WTC11 (cell line): ENCODE results near the gene SOS2. TPM values are rescaled to one million over a fixed set of nuclear protein-coding genes. Genes with fewer than 3 reads are reported as not detected.

Experiments
- ATAC-seq: fragments of 200-7000 bp; cut with Tn5 transposase; 2 replicates; pipeline ENCODE4 v1.10.0; 2021; ENCODE audit warnings: mild to moderate bottlenecking, moderate library complexity
- CTCF ChIA-PET: fragments of 300-600 bp; sonication (Branson Sonifier 250); formaldehyde crosslinking; loops from one replicate; lab custom pipeline; 2021; ENCODE audit warnings: antibody characterized with exemption; lab: Charles Lee
- POLR2A ChIA-PET: fragments of 350-600 bp; sonication (Branson Sonifier 250); formaldehyde crosslinking; loops from one replicate; lab custom pipeline; 2021; ENCODE audit warnings: antibody characterized with exemption; lab: Charles Lee
- DNase-seq: peaks from one replicate; pipeline ENCODE4 v3.0.0; 2021; ENCODE audit warnings: low spot score
- H3K27ac Mint-ChIP-seq: 2 replicates; pipeline ENCODE4 v1.8.0; 2021; ENCODE audit warnings: mixed read lengths
- H3K27me3 Mint-ChIP-seq: 2 replicates; pipeline ENCODE4 v1.8.0; 2021; ENCODE audit warnings: low read depth, mild to moderate bottlenecking, moderate library complexity, mixed read lengths
- H3K36me3 Mint-ChIP-seq: 2 replicates; pipeline ENCODE4 v1.8.0; 2021; ENCODE audit warnings: mixed read lengths
- H3K4me1 Mint-ChIP-seq: 2 replicates; pipeline ENCODE4 v1.8.0; 2022; ENCODE audit warnings: mixed read lengths
- H3K4me3 Mint-ChIP-seq: 2 replicates; pipeline ENCODE4 v1.8.0; 2021; ENCODE audit warnings: mild to moderate bottlenecking, moderate library complexity, mixed read lengths
- H3K9me3 Mint-ChIP-seq: 2 replicates; pipeline ENCODE4 v1.8.0; 2021; ENCODE audit warnings: mixed read lengths
- AR ChIP-seq: fragments of 250-450 bp; sonication (Bioruptor Pico); IDR thresholded peaks from 2 replicates; pipeline ENCODE4 v1.9.0; 2021; ENCODE audit warnings: mild to moderate bottlenecking
- ATF1 ChIP-seq: sonication (generic); formaldehyde crosslinking; IDR thresholded peaks from 2 replicates; pipeline ENCODE4 v1.8.1; 2023; ENCODE audit warnings: mild to moderate bottlenecking, moderate library complexity, missing genetic modification reagents
- CBFB ChIP-seq: sonication (generic); formaldehyde crosslinking; IDR thresholded peaks from 2 replicates; pipeline ENCODE4 v1.8.1; 2022; ENCODE audit warnings: mild to moderate bottlenecking, low read depth, missing genetic modification reagents
- CDX4 ChIP-seq: fragments of 250-450 bp; sonication (Bioruptor Pico); IDR thresholded peaks from 2 replicates; pipeline ENCODE4 v1.9.0; 2021; ENCODE audit warnings: moderate library complexity, mild to moderate bottlenecking, inconsistent platforms, borderline replicate concordance
- ESRRA ChIP-seq: sonication (generic); formaldehyde crosslinking; IDR thresholded peaks from 2 replicates; pipeline ENCODE4 v1.8.1; 2022; ENCODE audit warnings: mild to moderate bottlenecking, missing genetic modification reagents, borderline replicate concordance
- FOXJ3 ChIP-seq: sonication (generic); formaldehyde crosslinking; IDR thresholded peaks from 2 replicates; pipeline ENCODE4 v1.9.0; 2021; ENCODE audit warnings: missing genetic modification reagents, mild to moderate bottlenecking, borderline replicate concordance
- FOXP4 ChIP-seq: sonication (generic); formaldehyde crosslinking; IDR thresholded peaks from 2 replicates; pipeline ENCODE4 v1.8.0; 2022; ENCODE audit warnings: mild to moderate bottlenecking, missing genetic modification reagents
- GRHL2 ChIP-seq: fragments of 250-450 bp; sonication (Bioruptor Pico); IDR thresholded peaks from 2 replicates; pipeline ENCODE4 v1.8.0; 2022; ENCODE audit warnings: mild to moderate bottlenecking, moderate library complexity; ENCODE audit not compliant: insufficient replicate concordance, severe bottlenecking
- IRF2 ChIP-seq: sonication (generic); formaldehyde crosslinking; IDR thresholded peaks from 2 replicates; pipeline ENCODE4 v1.8.0; 2022; ENCODE audit warnings: low read depth, missing genetic modification reagents, borderline replicate concordance
- MAX ChIP-seq: sonication (generic); formaldehyde crosslinking; IDR thresholded peaks from 2 replicates; pipeline ENCODE4 v1.8.0; 2022; ENCODE audit warnings: mild to moderate bottlenecking, missing genetic modification reagents
- MXD4 ChIP-seq: fragments of 250-450 bp; sonication (Bioruptor Pico); IDR thresholded peaks from 2 replicates; pipeline ENCODE4 v1.8.0; 2021; ENCODE audit warnings: mild to moderate bottlenecking, moderate library complexity, borderline replicate concordance
- PRRX2 ChIP-seq: fragments of 250-450 bp; sonication (Bioruptor Pico); IDR thresholded peaks from 2 replicates; pipeline ENCODE4 v1.8.0; 2021; ENCODE audit warnings: mild to moderate bottlenecking
- SMAD4 ChIP-seq: sonication (generic); formaldehyde crosslinking; IDR thresholded peaks from 2 replicates; pipeline ENCODE4 v1.8.0; 2022; ENCODE audit warnings: mild to moderate bottlenecking, missing genetic modification reagents
- SP1 ChIP-seq: sonication (generic); formaldehyde crosslinking; conservative IDR thresholded peaks from 2 replicates; pipeline ENCODE4 v1.8.1; 2022; ENCODE audit warnings: missing genetic modification reagents
- STAT6 ChIP-seq: sonication (generic); formaldehyde crosslinking; conservative IDR thresholded peaks from 2 replicates; pipeline ENCODE4 v1.8.1; 2023; ENCODE audit warnings: mild to moderate bottlenecking, low read depth, missing genetic modification reagents, moderate library complexity
- USF1 ChIP-seq: sonication (generic); formaldehyde crosslinking; IDR thresholded peaks from 2 replicates; pipeline ENCODE4 v1.8.0; 2022; ENCODE audit warnings: mild to moderate bottlenecking, missing genetic modification reagents
- ZNF281 ChIP-seq: sonication (generic); formaldehyde crosslinking; IDR thresholded peaks from 2 replicates; pipeline ENCODE4 v1.8.0; 2023; ENCODE audit warnings: mild to moderate bottlenecking, missing genetic modification reagents
- ZNF416 ChIP-seq: fragments of 250-450 bp; sonication (Bioruptor Pico); IDR thresholded peaks from 2 replicates; pipeline ENCODE4 v1.9.0; 2021; ENCODE audit warnings: mild to moderate bottlenecking, inconsistent platforms
- total RNA-seq: library from RNA; stranded (reverse); gene quantifications from 3 replicates; pipeline ENCODE4 v1.2.3, GENCODE V29; 2021

Gene SOS2
- total RNA-seq, 1 experiment from 2014 or later = 11.0 TPM

- ChIA-PET POLR2A (no interaction called here), CTCF (interaction anchor here (0.6 to 0.7 kb wide), 3 partner anchors 14 to 694 kb away, joined by 3 to 5 read pairs (median 3); no protein-coding TSS in a partner anchor)
- H3K27ac Mint-ChIP-seq = no peak overlapping the region
- no peak for TF ChIP-seq CDX4 (CRISPR knock-in tag)
- TF ChIP-seq AR (CRISPR knock-in tag) = no peak
- no peak for TF ChIP-seq GRHL2 (CRISPR knock-in tag)
- no peak for TF ChIP-seq IRF2
- H3K4me1 Mint-ChIP-seq = peaks cover 3% of the 10 kb centered on the region
- no peaks in the 10 kb centered on the region for H3K27me3 Mint-ChIP-seq
- ATAC-seq (peak; percentile 60), DNase-seq (no peak)
- no peaks in the 10 kb centered on the region for H3K36me3 Mint-ChIP-seq
- H3K4me3 Mint-ChIP-seq = no peak overlapping the region
- no peaks in the 10 kb centered on the region for H3K9me3 Mint-ChIP-seq
Observed at GRCh38 chr14:50123062-50123461, 108.3 kb downstream of the SOS2 start.

- H3K36me3 Mint-ChIP-seq = no peaks in the 10 kb centered on the region
- DNase-seq = no peak
- TF ChIP-seq SP1 (CRISPR knock-in tag) = no peak
- no peak for TF ChIP-seq ZNF281 (CRISPR knock-in tag)
- TF ChIP-seq STAT6 (CRISPR knock-in tag) = no peak
- TF ChIP-seq CBFB = no peak
- no peak for TF ChIP-seq SMAD4 (CRISPR knock-in tag)
- TF ChIP-seq ESRRA = no peak
- no peak for TF ChIP-seq ATF1 (CRISPR knock-in tag)
- TF ChIP-seq, all 79 proteins: peak for 0
- H3K4me1 Mint-ChIP-seq = peaks cover 7% of the 10 kb centered on the region
- H3K9me3 Mint-ChIP-seq = no peaks in the 10 kb centered on the region
- ChIA-PET POLR2A (no interaction called here), CTCF (no interaction called here)
- H3K4me3 Mint-ChIP-seq = no peak overlapping the region
- no peak overlapping the region for H3K27ac Mint-ChIP-seq
- H3K27me3 Mint-ChIP-seq = no peaks in the 10 kb centered on the region
- no peak for ATAC-seq
Observed at GRCh38 chr14:50122291-50122690, 109.1 kb downstream of the SOS2 start.

- Mint-ChIP-seq H3K27ac (peak overlapping the region; percentile 32), H3K36me3 (no peaks in the 10 kb centered on the region), H3K4me3 (no peak overlapping the region)
Observed at GRCh38 chr14:50121486-50121885, 109.9 kb downstream of the SOS2 start.

More at GRCh38 chr14:50121486-50121885, 109.9 kb downstream of the SOS2 start:
- ChIA-PET CTCF (no interaction called here), POLR2A (no interaction called here)
- Mint-ChIP-seq H3K9me3 (no peaks in the 10 kb centered on the region), H3K27me3 (no peaks in the 10 kb centered on the region), H3K4me1 (peaks cover 13% of the 10 kb centered on the region)
- no peak for ATAC-seq
- no peak for DNase-seq
- TF ChIP-seq ZNF416 (no peak), FOXJ3 (CRISPR knock-in tag) (no peak), MAX (CRISPR knock-in tag) (no peak), PRRX2 (CRISPR knock-in tag) (no peak), USF1 (CRISPR knock-in tag) (no peak), FOXP4 (no peak), MXD4 (no peak)
